IPS DF 4.7 (cell line): ENCODE measurements around the gene SENP3.

Experiments
- DNase-seq: peaks from one replicate; pipeline ENCODE4 v3.0.0-alpha.2; 2013; ENCODE audit warnings: low spot score; ENCODE audit errors: extremely low read depth

The SENP3 gene

GRCh38 chr17:7555320-7555948 is 6.3 kb upstream of the SENP3 start:
- DNase-seq = no peak

- DNase-seq = no peak
These were observed 5.1 kb upstream of the SENP3 start for GRCh38 chr17:7556627-7557026.

- no peak for DNase-seq
These were observed 4.5 kb upstream of the SENP3 start for GRCh38 chr17:7557147-7557764.

- no peak for DNase-seq
These were observed 3.8 kb upstream of the SENP3 start for GRCh38 chr17:7557775-7558543.

GRCh38 chr17:7558544-7559319 is 3.0 kb upstream of the SENP3 start, which contains the start of gene TNFSF13:
Gene TNFSF13 (plus strand): TSS chr17:7558750. CDS start chr17:7559040, 290 bp downstream.
- no peak for DNase-seq

GRCh38 chr17:7559320-7560171 is 2.2 kb upstream of the SENP3 start:
- no peak for DNase-seq

GRCh38 chr17:7560172-7561027 is 1.3 kb upstream of the SENP3 start:
- no peak for DNase-seq

GRCh38 chr17:7561028-7561575 is 617 bp upstream of the SENP3 start:
- no peak for DNase-seq

- DNase-seq = no peak
These were observed 488 bp downstream of the SENP3 start for GRCh38 chr17:7562208-7562605.

- DNase-seq = no peak
These were observed 1.6 kb downstream of the SENP3 start for GRCh38 chr17:7563115-7563869.

- DNase-seq = no peak
These were observed 7.9 kb downstream of the SENP3 start for GRCh38 chr17:7569571-7569970.

- DNase-seq = no peak
These were observed 8.6 kb downstream of the SENP3 start for GRCh38 chr17:7570351-7570750.

- no peak for DNase-seq
These were observed 10.5 kb downstream of the SENP3 start for GRCh38 chr17:7572338-7572587.

- DNase-seq = no peak
These were observed 11.0 kb downstream of the SENP3 start for GRCh38 chr17:7572588-7573323.

- DNase-seq = no peak
These were observed 11.8 kb downstream of the SENP3 start for GRCh38 chr17:7573324-7574080.

- no peak for DNase-seq
These were observed 12.6 kb downstream of the SENP3 start for GRCh38 chr17:7574176-7574953.

- DNase-seq = no peak
These were observed 13.8 kb downstream of the SENP3 start for GRCh38 chr17:7575481-7575883.
